Epithelial cell of proximal tubule (primary cell): ENCODE results near the gene PLOD3. TPM values are rescaled to one million over a fixed set of nuclear protein-coding genes. Genes with fewer than 3 reads are reported as not detected.

Source experiments
- DNase-seq: peaks from one replicate; pipeline ENCODE4 v3.0.0-alpha.2; 2011; ENCODE audit warnings: low read depth
- H3K4me3 ChIP-seq: 2 replicates; pipeline ENCODE4 v1.5.1; 2011; ENCODE audit warnings: low read depth, mild to moderate bottlenecking, low read length
- CTCF ChIP-seq: conservative IDR thresholded peaks from 2 replicates; pipeline ENCODE4 v1.5.1; 2012; ENCODE audit warnings: low read depth, mild to moderate bottlenecking, low read length
- total RNA-seq: library from RNA; depleted of rRNA; stranded (reverse); fragments of >200 nt; gene quantifications from 2 replicates; pipeline ENCODE4 v1.2.3, GENCODE V29; 2015

PLOD3 gene
- total RNA-seq, 1 donor from 2014 or later: 75.0 TPM

GRCh38 chr7:101241443-101242349 is 24.3 kb upstream of the PLOD3 start:
- DNase-seq: no peak
- TF ChIP-seq CTCF: no peak
- H3K4me3 ChIP-seq: no peak overlapping the region

GRCh38 chr7:101241015-101241363 is 23.6 kb upstream of the PLOD3 start:
- DNase-seq: no peak
- no peak for TF ChIP-seq CTCF
- no peak overlapping the region for H3K4me3 ChIP-seq

GRCh38 chr7:101240226-101241014 is 23.0 kb upstream of the PLOD3 start:
- TF ChIP-seq CTCF: no peak
- DNase-seq: no peak
- H3K4me3 ChIP-seq: no peak overlapping the region

GRCh38 chr7:101239951-101240220 is 22.5 kb upstream of the PLOD3 start:
- no peak for TF ChIP-seq CTCF
- H3K4me3 ChIP-seq: no peak overlapping the region
- no peak for DNase-seq

GRCh38 chr7:101239191-101239950 is 22.0 kb upstream of the PLOD3 start:
- no peak for DNase-seq
- no peak overlapping the region for H3K4me3 ChIP-seq
- TF ChIP-seq CTCF: no peak

- no peak overlapping the region for H3K4me3 ChIP-seq
- no peak for DNase-seq
- no peak for TF ChIP-seq CTCF
These were observed 21.1 kb upstream of the PLOD3 start for GRCh38 chr7:101238226-101239182.
